Measurements from ENCODE around the gene GPX3. TPM values are rescaled to one million over a fixed set of nuclear protein-coding genes. Genes with fewer than 3 reads are reported as not detected.

GPX3 gene
- total and polyA plus RNA-seq, 2 experiments from 2014 or later = 40.9 to 69.9 TPM

- Histone ChIP-seq H3K27me3 (no peaks in the 10 kb centered on the region), H3K27ac (no peak overlapping the region), H3K36me3 (replicated peaks; ENCODE audit: insufficient read depth, low read depth) (no peaks in the 10 kb centered on the region), H3K79me2 (no peaks in the 10 kb centered on the region), H3K9me3 (ENCODE audit: low read depth) (no peaks in the 10 kb centered on the region), H3K4me1 (ENCODE audit: insufficient read depth) (no peaks in the 10 kb centered on the region), H3K4me3 (no peak overlapping the region), H4K20me1 (ENCODE audit: insufficient read depth, poor library complexity, severe bottlenecking) (no peaks in the 10 kb centered on the region), H3K9me2 (replicated peaks; ENCODE audit: insufficient read depth) (no peaks in the 10 kb centered on the region), H2AFZ (no peak overlapping the region), H3K4me2 (no peak overlapping the region)
- DNase-seq (ENCODE audit: low spot score) = no peak
- TF ChIP-seq, protein P1, sequence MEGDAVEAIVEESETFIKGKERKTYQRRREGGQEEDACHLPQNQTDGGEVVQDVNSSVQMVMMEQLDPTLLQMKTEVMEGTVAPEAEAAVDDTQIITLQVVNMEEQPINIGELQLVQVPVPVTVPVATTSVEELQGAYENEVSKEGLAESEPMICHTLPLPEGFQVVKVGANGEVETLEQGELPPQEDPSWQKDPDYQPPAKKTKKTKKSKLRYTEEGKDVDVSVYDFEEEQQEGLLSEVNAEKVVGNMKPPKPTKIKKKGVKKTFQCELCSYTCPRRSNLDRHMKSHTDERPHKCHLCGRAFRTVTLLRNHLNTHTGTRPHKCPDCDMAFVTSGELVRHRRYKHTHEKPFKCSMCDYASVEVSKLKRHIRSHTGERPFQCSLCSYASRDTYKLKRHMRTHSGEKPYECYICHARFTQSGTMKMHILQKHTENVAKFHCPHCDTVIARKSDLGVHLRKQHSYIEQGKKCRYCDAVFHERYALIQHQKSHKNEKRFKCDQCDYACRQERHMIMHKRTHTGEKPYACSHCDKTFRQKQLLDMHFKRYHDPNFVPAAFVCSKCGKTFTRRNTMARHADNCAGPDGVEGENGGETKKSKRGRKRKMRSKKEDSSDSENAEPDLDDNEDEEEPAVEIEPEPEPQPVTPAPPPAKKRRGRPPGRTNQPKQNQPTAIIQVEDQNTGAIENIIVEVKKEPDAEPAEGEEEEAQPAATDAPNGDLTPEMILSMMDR (IDR thresholded peaks at IDR 0.05; ENCODE audit: poor library complexity) = no peak
- TF ChIP-seq EZH2phosphoT487 (IDR thresholded peaks at IDR 0.05; ENCODE audit: low read depth, severe bottlenecking, unreplicated experiment) (no peak), EZH2 (IDR thresholded peaks at IDR 0.05; ENCODE audit: borderline replicate concordance) (no peak)
- WGBS (ENCODE audit: low lambda C conversion rate, missing lambda C conversion rate) = 55% methylated on average over 1 of the region's 1 CpG
Measured at GRCh38 chr5:150993826-150994412, 26.5 kb upstream of the GPX3 start.

DNA sequence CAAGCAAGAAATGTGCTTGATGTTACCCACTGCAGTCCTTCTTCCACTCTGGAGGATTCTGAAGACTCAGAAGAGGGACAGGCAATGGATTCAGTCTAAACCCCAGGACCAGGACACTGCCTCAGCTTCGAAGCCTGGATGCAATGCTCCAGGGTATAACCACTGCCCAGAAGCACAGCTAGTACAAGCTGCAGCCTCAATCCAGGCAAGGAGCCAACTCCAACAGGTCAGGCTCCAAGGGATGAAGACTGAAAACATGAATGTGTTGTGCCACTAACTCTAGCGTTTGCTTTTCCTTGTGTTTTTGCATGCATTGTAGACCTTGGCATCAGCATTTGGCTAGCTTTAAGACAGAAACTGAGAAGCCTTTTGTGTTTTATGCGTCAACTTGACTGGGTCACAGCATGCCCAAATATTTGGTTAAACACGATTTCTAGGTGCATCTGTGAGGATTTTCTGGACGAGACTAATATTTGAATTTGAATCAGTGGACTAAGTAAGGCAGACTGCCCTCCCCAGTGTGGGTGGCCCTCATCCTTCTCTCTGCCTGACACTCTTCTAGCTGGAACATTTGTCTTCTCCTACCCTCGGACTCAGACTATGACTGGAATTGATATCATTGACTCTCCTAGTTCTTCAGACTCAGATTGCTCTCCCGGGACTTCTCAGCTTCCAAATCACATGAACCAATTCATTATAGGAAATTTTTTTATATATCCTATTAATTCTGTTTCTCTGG lies 20.5 kb upstream of the GPX3 start:
- TF ChIP-seq EZH2 (IDR thresholded peaks at IDR 0.05; ENCODE audit: borderline replicate concordance) (no peak), EZH2phosphoT487 (IDR thresholded peaks at IDR 0.05; ENCODE audit: low read depth, severe bottlenecking, unreplicated experiment) (no peak)
- TF ChIP-seq, protein P1 (IDR thresholded peaks at IDR 0.05; ENCODE audit: poor library complexity) = no peak
- Histone ChIP-seq H3K79me2 (no peaks in the 10 kb centered on the region), H3K4me2 (no peak overlapping the region), H3K9me2 (replicated peaks; ENCODE audit: insufficient read depth) (no peaks in the 10 kb centered on the region), H3K36me3 (replicated peaks; ENCODE audit: insufficient read depth, low read depth) (no peaks in the 10 kb centered on the region), H3K4me1 (ENCODE audit: insufficient read depth) (peaks cover 6% of the 10 kb centered on the region), H3K27me3 (no peaks in the 10 kb centered on the region), H4K20me1 (ENCODE audit: insufficient read depth, poor library complexity, severe bottlenecking) (no peaks in the 10 kb centered on the region), H3K9me3 (ENCODE audit: low read depth) (no peaks in the 10 kb centered on the region), H3K4me3 (no peak overlapping the region), H2AFZ (no peak overlapping the region), H3K27ac (no peak overlapping the region)
- DNase-seq (ENCODE audit: low spot score) = peak; percentile 26
- 69% methylated on average over 7 of the region's 7 CpGs for WGBS (ENCODE audit: low lambda C conversion rate, missing lambda C conversion rate)

- 94% methylated on average over 4 of the region's 4 CpGs for WGBS (ENCODE audit: low lambda C conversion rate, missing lambda C conversion rate)
Measured at GRCh38 chr5:151001436-151001835, 19.0 kb upstream of the GPX3 start.

More at GRCh38 chr5:151001436-151001835, 19.0 kb upstream of the GPX3 start:
- no peak for TF ChIP-seq EZH2phosphoT487 (IDR thresholded peaks at IDR 0.05; ENCODE audit: low read depth, severe bottlenecking, unreplicated experiment)
- TF ChIP-seq, protein P1 (IDR thresholded peaks at IDR 0.05; ENCODE audit: poor library complexity) = no peak
- TF ChIP-seq EZH2 (IDR thresholded peaks at IDR 0.05; ENCODE audit: borderline replicate concordance) = no peak
- Histone ChIP-seq H4K20me1 (ENCODE audit: insufficient read depth, poor library complexity, severe bottlenecking) (no peaks in the 10 kb centered on the region), H2AFZ (no peak overlapping the region), H3K4me1 (ENCODE audit: insufficient read depth) (peaks cover 18% of the 10 kb centered on the region), H3K9me2 (replicated peaks; ENCODE audit: insufficient read depth) (no peaks in the 10 kb centered on the region), H3K4me3 (no peak overlapping the region), H3K4me2 (no peak overlapping the region), H3K27ac (no peak overlapping the region), H3K36me3 (replicated peaks; ENCODE audit: insufficient read depth, low read depth) (no peaks in the 10 kb centered on the region), H3K9me3 (ENCODE audit: low read depth) (no peaks in the 10 kb centered on the region), H3K79me2 (no peaks in the 10 kb centered on the region), H3K27me3 (no peaks in the 10 kb centered on the region)
- DNase-seq (ENCODE audit: low spot score) = no peak

Measured in hepatocyte (in vitro differentiated cells).